AG09319 (cell line): Measurements from ENCODE around the gene CIAO3.

Experiments
- DNase-seq: peaks from one replicate; pipeline ENCODE4 v3.0.0-alpha.2; 2010; ENCODE audit warnings: low read depth; ENCODE audit errors: extremely low read depth
- CTCF ChIP-seq: IDR thresholded peaks from 2 replicates; pipeline ENCODE4 v1.5.1; 2011; ENCODE audit warnings: low read depth, mild to moderate bottlenecking, inconsistent platforms, low read length, moderate library complexity

Gene CIAO3

GRCh38 chr16:774086-775001 lies 33.5 kb upstream of the CIAO3 start:
- DNase-seq, result no peak
- no peak for TF ChIP-seq CTCF

GRCh38 chr16:772959-773358 lies 32.2 kb upstream of the CIAO3 start:
- DNase-seq, result no peak
- TF ChIP-seq CTCF, result no peak

GRCh38 chr16:770411-770810 lies 29.6 kb upstream of the CIAO3 start:
- no peak for DNase-seq
- no peak for TF ChIP-seq CTCF

DNA sequence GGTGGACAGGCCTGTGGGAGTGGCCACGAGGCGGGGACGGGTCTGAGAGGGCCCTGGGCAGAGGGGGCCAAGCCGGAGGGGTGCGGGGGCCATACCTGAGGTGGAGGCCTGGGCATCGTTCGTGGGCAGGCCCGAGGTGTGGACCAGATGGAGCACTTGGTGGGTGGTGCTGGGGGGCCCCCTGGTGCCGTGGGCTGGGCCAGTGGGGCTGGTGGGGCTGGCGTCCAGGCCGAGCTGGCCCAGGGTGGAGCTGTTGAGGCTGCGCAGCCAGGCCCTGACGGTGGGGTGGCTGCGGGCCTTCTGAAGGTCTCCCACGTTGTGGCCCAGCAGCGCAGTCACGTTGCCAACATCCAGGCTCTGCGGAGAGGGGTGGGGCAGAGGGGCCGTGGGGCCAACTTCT lies 29.1 kb upstream of the CIAO3 start:
- TF ChIP-seq CTCF, result no peak
- DNase-seq, result no peak

DNA sequence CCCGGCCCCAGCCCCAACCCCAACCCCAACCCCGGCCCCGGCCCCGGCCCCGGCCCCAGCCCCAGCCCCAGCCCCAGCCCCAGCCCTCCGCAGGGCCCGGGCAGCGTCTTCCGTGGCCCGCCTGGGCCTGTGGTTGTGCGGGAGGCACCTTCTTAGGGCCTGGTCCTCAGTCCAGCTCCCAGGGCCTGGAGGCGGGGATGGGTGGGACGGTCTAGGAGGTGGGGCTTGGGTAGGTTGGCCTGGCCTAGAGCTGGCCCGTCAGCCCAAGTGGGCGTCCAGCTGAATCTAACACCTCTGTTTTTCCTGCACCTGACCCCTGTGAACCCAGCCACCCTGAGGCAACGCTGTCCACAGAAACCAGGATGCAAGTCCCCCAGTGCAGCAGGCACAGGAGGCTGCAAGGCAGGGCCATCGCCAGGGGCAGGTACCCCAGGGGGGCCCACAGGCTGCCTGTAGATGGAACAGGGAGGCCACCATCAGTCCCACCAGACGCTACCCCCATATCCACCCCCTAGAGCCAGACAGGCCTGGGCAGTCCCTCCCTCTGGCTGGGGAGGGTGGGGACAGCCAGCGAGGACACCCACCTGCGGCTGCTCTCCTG lies 28.5 kb upstream of the CIAO3 start:
- no peak for DNase-seq
- TF ChIP-seq CTCF, result no peak

DNA sequence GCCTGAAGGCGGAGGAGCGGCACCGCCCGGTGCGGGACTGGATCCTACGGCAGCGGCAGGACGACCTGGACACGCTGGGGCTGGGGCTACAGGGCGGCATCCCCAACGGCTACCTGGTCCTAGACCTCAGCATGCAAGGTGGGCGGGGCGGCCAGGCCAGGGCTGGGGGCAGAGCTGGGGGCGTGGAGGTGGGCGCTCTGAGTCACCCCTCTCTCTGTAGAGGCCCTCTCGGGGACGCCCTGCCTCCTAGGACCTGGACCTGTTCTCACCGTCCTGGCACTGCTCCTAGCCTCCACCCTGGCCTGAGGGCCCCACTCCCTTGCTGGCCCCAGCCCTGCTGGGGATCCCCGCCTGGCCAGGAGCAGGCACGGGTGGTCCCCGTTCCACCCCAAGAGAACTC lies 27.6 kb upstream of the CIAO3 start:
- no peak for DNase-seq
- TF ChIP-seq CTCF, result no peak

DNA sequence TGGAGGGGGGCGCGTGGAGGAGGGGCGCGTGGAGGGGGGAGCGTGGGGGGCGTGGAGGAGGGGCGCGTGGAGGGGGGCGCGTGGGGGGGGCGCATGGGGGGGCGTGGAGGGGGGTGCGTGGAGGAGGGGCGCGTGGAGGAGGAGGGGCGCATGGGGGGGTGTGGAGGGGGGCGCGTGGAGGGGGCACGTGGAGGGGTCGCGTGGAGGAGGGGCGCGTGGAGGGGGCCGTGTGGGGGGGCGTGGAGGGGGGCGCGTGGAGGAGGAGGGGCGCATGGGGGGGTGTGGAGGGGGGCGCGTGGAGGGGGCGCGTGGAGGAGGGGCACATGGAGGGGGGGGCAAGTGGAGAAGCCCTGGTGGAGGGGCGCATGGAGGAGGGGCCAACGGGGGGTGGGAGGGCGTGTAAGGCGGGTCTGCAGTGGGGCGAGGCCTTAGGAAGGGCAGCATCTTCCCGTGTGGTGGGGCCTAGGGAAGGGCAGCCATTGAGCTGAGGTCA lies 27.0 kb upstream of the CIAO3 start:
- DNase-seq, result no peak

More for the DNA sequence above, 27.0 kb upstream of the CIAO3 start:
- no peak for TF ChIP-seq CTCF
